NCI-H1436 treated with DMSO at 0.1 percent for 48 hours (cell line): ENCODE measurements around the gene ACSM4.
"Not testable (repeated sequence)": the region's sequence is repeated elsewhere in the genome, so short reads cannot be mapped to it uniquely, and the experiment has no call there.

Experiments used
- DNase-seq: peaks from one replicate; lab custom pipeline; 2025; lab: John Stamatoyannopoulos, UW

ACSM4 gene, protein sequence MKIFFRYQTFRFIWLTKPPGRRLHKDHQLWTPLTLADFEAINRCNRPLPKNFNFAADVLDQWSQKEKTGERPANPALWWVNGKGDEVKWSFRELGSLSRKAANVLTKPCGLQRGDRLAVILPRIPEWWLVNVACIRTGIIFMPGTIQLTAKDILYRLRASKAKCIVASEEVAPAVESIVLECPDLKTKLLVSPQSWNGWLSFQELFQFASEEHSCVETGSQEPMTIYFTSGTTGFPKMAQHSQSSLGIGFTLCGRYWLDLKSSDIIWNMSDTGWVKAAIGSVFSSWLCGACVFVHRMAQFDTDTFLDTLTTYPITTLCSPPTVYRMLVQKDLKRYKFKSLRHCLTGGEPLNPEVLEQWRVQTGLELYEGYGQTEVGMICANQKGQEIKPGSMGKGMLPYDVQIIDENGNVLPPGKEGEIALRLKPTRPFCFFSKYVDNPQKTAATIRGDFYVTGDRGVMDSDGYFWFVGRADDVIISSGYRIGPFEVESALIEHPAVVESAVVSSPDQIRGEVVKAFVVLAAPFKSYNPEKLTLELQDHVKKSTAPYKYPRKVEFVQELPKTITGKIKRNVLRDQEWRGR

DNA sequence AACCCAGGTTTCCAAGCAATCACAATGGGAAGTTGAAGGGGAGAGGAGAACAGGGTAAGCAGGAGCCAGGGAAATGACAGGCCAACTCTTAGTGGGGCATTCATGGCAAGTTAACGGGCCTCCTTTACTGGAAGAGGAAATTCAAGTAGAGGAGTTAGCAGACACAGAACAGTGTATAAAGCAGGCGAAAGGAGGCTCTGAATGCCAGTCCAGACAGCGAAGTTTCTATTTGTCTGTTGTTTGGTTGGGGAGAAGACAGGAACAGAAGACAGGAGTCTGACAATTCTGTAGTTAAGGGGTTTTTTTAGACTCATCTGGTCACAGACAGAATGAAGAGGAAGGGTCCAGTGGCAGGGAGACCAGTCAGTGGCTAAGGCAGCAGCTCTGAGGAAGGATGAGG, at the start of gene ACSM4:
Gene ACSM4, plus strand, starts transcription at position 301 of the 400 bp plus-strand sequence. CDS start 260 bp downstream, outside the sequence.
- DNase-seq = no peak

DNA sequence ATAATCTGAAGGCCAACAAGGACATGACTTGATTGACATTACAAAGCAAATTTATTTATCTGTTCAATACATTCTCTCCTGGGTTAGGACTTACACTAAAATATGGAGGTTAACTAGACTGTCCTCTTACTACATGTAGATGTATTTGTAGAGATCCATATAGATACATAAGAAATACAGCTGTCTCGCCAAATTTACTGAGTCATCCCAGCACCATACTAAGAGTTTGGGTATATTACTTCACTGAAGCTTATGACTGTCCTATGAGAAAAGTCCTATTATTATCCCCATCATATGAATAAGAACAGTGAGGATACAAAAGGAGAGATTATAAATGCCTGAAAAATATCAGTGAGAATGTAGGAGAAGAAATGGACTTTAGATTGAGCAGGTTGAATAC, 44.8 kb upstream of the ACSM4 start:
- no peak for DNase-seq

DNA sequence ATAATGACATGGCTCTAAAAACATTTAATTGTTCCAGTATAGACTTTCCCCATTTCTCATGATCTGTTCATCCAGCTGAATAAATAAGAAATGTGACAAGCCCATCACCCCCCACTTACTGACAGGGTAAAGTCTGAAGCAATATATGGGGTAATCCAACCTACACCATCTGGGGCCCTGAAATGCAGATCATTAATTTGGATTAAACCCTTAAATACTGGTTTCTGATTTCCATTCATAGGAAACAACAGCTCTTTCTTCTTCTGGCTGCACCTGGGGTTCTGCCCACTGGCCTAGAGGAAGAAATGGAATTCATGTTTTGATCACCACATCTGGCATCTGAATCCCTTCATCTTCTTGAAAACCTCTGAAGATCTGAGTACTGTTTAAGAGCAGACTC, 39.3 kb upstream of the ACSM4 start:
- DNase-seq = no peak

DNA sequence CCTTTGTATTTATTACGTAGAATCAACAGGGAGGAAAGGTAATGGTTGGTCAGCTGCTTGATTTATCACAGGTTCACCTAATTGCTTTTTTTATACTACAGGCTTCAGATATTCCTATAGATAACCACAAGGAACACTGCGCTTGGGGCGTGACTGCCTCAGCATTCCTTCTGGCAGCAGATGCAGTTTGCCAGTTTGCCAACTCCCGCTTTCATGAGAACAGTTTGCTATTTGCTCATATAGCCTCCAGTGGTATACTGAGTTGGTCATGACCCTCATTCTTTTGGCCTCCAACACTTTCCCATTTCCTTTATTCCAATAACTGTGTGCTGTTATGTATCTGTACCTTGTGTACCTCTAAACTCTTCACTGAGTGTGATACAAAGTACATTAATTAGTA, 38.6 kb upstream of the ACSM4 start:
- DNase-seq = no peak

DNA sequence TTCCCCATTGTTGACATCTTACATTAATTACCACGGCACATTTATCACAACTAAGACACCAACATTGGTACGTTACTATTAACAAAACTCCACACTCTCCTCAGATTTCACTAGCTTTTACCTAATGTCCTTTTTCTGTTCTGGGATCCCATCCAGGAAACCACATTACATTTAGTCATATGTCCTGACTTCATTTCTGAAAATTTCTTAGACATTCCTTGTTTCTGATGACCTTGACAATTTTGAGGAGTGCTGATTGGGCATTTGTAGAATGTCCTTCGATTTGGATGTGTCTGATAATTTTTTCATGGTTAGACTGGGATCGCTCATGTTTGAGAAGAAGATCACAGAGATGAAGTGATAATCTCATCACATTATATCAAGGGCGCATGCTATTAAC, 34.6 kb upstream of the ACSM4 start:
- DNase-seq = no peak

DNA sequence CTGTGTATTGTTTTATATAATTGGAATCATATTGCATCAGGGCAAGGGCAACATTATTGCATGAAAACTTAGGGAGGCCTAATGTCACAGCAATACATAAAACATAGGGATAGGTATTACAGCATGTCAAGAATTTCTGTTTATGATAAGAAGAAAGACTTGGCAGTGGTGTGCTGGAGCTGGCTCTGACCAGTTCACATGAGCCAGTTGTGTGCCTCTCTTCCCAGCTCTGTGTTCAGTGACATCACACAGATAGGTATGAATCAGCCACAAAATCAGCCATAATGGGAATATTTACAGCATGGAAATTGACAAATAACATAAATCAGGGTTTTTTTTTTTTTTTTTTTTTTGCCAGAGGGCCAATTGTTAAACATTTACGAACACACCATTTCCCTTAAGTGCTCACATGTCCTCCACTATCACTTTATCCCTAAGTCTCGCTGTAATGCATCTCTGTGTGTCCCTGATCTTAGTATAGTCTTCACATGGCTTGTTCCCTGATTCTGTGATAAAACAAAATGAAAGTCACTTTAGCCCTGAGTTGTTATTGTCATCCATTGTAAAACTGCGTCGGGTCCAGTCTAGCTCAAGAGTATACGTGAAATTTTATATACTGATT, 31.9 kb upstream of the ACSM4 start:
- DNase-seq = no peak

DNA sequence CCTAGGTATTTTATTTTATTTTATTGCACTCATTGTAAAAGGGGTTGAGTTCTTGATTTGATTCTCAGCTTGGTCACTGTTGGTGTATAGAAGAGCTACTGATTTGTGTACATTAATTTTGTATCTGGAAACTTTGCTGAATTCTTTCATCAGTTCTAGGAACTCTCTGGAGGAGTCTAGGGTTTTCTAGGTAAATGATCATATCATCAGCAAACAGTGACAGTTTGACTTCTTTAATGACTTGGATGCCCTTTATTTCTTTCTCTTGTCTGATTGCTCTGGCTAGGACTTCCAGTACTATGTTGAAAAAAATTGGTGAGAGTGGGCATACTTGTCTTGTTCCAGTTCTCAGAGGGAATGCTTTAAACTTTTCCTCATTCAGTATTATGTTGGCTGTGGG, 28.4 kb upstream of the ACSM4 start:
- DNase-seq = not testable (repeated sequence)

DNA sequence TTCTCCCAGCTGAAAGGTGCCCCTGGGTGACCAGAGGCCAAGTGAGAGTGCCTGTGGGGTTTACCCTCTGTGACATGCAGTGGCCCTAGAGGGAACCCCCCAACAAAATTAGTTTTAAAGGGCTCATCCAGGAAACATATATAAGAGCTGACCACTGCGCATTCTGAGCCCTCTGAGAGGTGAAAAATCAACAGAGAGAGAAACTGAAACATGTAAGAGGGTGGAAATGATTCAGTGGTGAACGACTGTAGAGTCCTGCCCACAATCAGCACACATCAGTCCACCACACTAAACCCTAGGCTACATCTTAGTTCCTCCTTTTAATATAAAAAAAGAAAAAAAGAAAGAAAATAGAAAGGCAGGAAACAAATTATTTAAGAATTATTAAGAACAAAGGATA, 21.0 kb upstream of the ACSM4 start:
- DNase-seq = no peak

DNA sequence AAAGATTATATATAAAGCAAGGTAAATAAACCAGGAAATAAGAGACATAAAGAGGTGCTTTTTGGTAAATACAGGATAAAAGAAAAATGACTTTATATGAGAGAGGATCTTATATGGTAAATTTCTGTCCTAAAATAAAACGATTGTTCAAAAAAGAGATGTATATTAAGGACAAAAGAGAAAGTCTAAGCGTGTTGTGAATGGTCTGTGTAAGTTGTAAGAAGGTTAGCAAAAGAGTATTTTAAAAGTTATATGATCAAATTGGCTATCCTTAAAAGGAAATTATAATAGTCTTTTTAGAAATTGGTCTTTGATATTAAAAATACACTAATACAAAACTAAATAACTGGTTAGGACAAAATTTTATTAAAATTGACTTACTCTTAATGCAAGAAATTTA, 14.1 kb upstream of the ACSM4 start:
- DNase-seq = no peak

DNA sequence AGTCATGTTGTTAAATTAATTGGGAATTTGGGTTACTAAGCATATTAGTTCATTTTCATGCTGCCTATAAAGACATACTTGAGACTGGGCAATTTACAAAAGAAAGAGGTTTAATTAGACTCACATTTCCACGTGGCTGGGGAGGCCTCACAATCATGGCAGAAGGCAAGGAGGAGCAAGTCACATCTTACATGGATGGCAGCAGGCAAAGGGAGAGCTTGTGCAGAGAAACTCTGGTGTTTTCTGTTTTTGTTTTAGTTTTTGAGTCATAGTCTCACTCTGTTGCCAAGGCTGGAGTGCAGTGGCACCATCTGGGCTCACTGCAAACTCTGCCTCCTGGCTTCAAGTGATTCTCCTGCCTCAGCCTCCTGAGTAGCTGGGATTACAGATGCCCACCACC, 13.3 kb upstream of the ACSM4 start:
- DNase-seq = not testable (repeated sequence)

DNA sequence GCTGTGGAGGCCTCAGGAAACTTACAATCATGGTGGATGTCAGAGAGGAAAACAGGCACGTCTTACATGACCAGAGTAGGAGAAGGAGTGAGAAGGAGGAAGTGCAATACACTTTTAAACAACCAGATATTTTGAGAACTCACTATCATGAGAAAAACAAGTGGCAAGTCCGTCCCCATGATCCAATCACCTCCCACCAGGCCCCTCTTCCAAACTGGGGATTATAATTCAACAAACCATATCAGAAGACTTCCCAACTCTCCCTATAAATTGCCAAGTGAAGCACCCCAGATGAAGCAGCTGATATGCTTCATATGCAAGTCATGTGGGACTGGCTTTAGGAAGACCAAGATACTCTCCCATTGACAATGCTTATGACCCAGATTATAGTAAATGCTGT, 11.6 kb upstream of the ACSM4 start:
- no peak for DNase-seq

DNA sequence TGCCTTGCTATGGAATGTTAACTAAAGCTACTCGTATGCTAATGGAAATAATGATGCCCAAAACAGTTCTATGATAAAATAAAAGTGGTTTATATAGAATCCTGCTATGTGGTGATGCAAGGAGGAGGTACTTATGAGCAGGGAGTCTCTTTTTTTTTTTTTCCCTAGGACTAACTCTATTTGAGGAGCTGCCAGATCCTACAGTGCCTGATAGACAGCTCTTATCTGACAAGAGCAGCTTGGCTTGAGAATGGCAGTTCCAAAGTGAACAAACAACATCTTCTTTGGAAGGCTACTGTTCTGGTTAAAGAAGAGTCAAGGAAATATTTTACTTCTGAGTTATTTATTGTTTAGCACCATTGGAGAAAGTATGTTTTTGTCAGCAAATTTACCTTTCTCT, 10.2 kb upstream of the ACSM4 start:
- DNase-seq = no peak

DNA sequence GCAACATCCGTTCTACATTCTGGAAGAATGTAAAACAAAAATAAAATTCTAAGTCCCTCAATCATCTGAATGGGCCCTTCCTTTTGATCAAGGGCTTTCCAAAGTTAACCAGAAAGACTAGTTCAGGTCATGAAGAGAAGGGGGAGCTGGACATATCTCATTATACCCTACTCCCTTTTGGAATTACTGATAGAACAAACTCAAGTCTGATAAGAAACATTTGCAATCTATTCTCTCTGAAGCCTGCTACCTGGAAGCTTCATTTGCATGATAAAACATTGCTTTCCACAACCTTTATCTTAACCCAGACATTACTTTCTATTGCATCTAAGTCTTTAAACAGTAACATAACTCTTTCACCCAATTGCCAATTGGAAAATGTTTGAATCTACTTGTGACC, 8.3 kb upstream of the ACSM4 start:
- DNase-seq = no peak

DNA sequence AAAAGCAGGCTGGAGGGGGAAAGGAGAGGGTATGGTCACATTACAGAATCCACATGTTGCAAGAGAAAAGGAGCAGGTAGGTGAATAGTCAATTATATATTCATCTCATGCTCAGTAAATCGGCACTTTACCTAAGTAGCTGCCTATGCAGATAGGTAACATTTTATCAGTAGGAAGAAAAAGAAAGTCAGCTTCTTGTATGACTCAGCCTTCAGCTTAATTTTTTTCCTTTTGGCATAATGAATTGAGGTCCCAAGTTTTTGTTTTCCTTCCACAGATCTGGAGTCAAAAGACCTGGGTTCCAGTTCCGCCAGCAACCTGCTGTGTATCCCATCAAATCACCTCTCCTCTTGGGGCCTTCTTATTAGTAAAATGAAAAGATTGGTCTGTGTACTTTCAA, 6.0 kb upstream of the ACSM4 start:
- no peak for DNase-seq

DNA sequence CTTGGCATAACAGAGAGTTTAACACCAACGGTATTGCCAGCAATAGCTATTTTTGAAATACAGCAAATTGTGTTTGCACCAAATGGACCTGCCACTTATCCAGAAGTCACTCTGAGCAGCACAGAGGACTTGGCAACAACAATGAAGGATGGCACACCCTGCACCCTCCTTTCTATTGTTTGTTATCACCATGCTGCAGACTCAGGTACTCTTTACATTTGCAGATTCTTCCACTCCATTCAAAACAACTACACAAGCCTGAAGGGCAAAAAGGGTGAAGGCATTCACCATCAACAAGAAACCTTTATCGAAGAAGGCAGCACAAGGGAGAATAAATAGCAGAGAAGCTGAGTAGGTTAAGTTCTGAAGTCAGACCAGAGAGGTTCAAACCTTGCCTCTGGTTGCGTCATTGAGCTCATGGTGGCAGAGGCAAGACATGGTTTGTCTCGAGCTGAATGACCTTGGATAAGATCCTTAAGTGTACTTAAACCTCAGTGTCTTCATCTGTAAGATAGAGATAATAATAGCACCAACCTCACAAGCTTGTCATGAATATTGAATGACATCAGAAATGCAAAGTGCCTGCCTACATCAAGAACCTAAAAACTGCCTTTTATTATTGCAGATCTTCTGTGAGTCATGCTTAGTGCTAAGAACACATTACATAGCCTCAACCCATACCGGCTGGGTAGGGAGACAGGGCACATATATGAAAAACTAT, 1.4 kb upstream of the ACSM4 start:
- DNase-seq = no peak

DNA sequence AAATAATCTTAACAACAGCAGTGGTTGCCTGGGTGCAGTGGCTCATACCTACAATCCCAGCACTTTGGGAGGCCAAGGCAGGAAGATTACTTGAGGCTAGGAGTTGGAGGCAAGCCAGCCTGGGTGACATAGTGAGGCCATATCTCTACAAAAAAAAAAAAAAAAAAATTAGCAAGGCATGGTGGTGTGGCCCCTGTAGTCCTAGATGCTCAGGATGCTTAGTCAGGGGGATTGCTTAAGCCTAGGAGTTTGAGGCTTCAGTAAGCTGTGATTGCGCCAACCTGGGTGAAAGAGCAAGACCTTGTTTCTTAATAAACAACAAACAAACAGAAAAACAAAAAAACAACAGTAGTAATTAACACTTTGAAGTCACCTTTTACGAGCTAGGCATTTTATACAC, 642 bp upstream of the ACSM4 start:
- no peak for DNase-seq

DNA sequence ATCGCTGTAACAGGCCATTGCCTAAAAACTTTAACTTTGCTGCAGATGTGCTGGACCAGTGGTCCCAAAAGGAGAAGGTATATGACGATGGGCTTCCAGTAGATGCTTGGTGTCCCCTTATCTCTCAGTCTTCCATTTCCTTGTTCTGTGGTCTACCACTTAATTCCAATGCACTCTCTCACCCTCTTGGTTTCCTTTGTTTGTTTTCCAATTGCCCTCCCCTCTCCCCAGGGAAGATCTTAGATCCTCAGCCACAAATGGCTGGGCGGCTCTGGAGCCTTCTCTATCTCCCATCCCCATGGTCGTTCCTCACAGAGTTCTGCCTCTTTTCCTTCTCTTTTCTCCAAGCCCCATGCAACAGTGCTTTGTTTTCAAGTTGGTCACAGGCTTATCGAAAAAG, 584 bp downstream of the ACSM4 start:
- no peak for DNase-seq

DNA sequence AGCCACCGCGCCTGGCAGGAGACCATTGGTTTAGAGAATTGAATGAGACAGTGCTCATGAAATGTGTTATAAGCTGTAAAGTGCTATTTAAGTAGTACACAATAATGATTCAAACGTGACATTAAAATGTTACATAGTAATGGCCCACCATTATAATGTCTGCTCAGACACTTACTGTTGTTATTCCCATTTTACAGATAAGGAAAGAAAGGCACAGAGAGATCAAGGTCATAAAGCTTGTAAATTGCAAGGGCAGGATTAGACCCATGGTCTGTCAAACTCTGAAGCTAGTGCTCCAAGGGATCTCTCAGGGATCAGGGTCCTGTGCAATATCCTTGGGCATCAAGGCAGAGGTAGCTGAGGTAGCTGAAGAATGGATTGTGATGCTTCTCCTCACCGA, 6.2 kb downstream of the ACSM4 start:
- no peak for DNase-seq

DNA sequence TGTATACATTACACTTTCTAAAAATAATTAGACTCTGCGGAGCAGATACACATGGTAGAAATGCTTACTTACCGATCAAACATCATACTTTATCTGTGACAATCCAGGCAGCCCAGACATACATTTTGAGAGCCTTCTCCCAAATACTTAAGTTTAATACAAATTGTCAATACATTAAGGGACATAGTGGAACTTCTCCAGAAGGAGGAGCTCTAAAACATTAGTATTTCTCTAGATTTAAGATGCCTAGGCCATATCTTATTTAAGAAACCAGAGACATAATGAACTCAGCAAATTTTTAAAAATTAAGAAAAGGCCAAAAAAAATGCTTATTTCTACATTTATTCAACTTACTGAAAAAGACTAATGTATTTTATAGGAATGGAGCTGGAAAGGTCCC, 16.1 kb downstream of the ACSM4 start:
- no peak for DNase-seq

DNA sequence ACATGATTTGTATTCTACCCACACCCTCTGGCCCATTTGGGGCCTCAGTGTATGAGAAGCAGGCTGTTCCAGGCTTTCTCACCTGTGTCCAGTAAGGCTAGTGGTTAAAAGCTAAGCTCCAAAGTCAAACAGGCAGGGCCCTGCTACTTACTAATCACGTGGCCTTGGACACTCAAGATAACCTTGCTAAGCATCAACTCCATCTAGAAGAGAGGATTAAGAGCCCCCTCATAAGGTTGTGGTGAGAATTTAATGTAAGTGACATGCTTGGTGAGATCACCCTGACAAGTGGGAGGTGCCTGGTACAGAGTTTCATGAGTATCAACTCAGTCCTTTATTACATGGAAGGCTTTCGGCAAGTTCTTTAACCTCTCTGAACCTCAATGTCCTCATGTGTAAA, 17.8 kb downstream of the ACSM4 start:
- no peak for DNase-seq

DNA sequence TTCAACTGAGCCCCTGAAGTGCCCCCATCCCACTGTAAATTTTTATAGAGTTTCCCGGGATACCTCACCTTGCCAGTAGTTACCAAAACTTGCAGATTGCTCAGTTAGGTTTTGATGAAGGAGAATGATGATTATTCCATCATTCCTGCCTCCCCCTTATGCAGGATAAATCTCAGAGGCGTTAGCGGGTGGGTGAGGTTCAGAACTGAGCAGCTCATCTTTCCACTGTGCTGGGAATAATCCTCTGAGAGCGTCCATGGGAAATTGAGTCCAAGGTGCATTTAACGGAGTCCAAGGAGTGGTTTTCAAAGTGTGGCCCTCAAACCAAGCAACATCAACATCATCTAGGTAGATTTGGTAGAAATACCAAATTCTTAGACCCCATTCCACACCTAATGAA, 18.7 kb downstream of the ACSM4 start:
- DNase-seq = no peak

DNA sequence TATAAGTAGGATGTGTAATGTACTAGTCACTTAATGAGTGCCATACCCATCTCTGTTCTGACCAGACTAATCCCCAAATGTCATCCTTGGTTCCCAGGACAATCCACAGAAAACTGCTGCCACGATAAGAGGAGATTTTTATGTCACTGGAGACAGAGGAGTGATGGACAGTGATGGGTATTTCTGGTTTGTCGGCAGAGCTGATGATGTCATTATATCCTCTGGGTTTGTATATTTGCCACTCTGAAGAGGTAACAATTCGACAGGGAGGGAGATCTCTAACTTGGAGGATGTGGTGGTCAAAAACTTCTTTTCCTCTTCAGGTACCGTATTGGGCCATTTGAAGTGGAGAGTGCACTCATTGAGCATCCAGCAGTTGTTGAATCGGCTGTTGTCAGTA, 20.3 kb downstream of the ACSM4 start:
- no peak for DNase-seq

DNA sequence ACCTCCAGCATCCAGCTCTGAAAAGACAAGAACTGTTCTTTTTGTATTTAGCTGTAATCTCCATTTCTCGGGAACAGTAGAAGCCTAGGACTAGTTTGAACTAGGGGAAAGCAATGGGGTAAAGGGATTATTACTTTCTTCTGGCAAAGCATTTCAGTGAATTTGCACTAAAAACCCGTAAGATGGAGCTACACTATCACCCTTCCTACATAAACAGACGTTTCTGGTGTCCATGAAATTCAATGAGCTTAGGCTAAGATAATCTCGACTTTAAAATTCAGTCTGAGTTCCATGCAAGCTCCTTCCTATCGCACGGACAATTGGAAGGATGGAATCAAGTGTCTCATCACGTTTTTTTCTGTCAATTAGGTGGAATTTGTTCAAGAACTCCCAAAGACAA, 24.0 kb downstream of the ACSM4 start:
- DNase-seq = no peak
